ENCODE results near the gene MSH5. TPM values are rescaled to one million over a fixed set of nuclear protein-coding genes. Genes with fewer than 3 reads are reported as not detected.

Gene MSH5
- total RNA-seq, 1 experiment from 2014 or later: 90.4 TPM

- H3K9me3 ChIP-seq (ENCODE audit: control insufficient read depth in 1 of 2, insufficient read depth in 1 of 2, low read depth in 1 of 2, low read length in 2 of 2): no peaks in the 10 kb centered on the region
- TF ChIP-seq TCF7L2 (IDR thresholded peaks at IDR 0.05; ENCODE audit: borderline replicate concordance, extremely low read depth, insufficient read depth, insufficient read length) (no peak), POLR2AphosphoS5 (IDR thresholded peaks at IDR 0.05; ENCODE audit: low read depth, low read length) (no peak), EGR1 (IDR thresholded peaks at IDR 0.05; ENCODE audit: low read depth) (no peak), SP1 (IDR thresholded peaks at IDR 0.05; ENCODE audit: low read depth) (no peak), ELF1 (IDR thresholded peaks at IDR 0.05; ENCODE audit: borderline replicate concordance, low read depth) (no peak), ZNF274 (IDR thresholded peaks at IDR 0.05; ENCODE audit: low read depth, low read length) (no peak), POLR2A (IDR thresholded peaks at IDR 0.05; ENCODE audit: borderline replicate concordance, extremely low read depth, insufficient read depth, insufficient read length) (no peak), SRF (IDR thresholded peaks at IDR 0.05; ENCODE audit: low read depth) (no peak), ATF3 (IDR thresholded peaks at IDR 0.05) (no peak), CEBPB (IDR thresholded peaks at IDR 0.05; ENCODE audit: low read depth) (no peak), EZH2phosphoT487 (IDR thresholded peaks at IDR 0.05; ENCODE audit: borderline replicate concordance) (no peak)
- TF ChIP-seq, protein P1, sequence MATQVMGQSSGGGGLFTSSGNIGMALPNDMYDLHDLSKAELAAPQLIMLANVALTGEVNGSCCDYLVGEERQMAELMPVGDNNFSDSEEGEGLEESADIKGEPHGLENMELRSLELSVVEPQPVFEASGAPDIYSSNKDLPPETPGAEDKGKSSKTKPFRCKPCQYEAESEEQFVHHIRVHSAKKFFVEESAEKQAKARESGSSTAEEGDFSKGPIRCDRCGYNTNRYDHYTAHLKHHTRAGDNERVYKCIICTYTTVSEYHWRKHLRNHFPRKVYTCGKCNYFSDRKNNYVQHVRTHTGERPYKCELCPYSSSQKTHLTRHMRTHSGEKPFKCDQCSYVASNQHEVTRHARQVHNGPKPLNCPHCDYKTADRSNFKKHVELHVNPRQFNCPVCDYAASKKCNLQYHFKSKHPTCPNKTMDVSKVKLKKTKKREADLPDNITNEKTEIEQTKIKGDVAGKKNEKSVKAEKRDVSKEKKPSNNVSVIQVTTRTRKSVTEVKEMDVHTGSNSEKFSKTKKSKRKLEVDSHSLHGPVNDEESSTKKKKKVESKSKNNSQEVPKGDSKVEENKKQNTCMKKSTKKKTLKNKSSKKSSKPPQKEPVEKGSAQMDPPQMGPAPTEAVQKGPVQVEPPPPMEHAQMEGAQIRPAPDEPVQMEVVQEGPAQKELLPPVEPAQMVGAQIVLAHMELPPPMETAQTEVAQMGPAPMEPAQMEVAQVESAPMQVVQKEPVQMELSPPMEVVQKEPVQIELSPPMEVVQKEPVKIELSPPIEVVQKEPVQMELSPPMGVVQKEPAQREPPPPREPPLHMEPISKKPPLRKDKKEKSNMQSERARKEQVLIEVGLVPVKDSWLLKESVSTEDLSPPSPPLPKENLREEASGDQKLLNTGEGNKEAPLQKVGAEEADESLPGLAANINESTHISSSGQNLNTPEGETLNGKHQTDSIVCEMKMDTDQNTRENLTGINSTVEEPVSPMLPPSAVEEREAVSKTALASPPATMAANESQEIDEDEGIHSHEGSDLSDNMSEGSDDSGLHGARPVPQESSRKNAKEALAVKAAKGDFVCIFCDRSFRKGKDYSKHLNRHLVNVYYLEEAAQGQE (IDR thresholded peaks at IDR 0.05; ENCODE audit: low read depth): no peak
- ATAC-seq: no peak
These were observed 48.2 kb upstream of the MSH5 start for GRCh38 chr6:31691564-31692108.

More at GRCh38 chr6:31691564-31692108, 48.2 kb upstream of the MSH5 start:
- DNase-seq (ENCODE audit: low read depth, low spot score): no peak
- Histone ChIP-seq H3K4me2 (ENCODE audit: low read length) (no peak overlapping the region), H3K4me1 (ENCODE audit: control insufficient read depth in 1 of 2, insufficient read depth in 2 of 2, low read length in 2 of 2) (peaks cover 11 to 16% of the 10 kb centered on the region in 2 experiments), H3K4me3 (replicated peaks in 1 of 2; ENCODE audit: low read depth in 1 of 2, low read length in 2 of 2) (no peak overlapping the region), H3K9ac (ENCODE audit: low read length) (no peak overlapping the region), H3K36me3 (ENCODE audit: control insufficient read depth in 1 of 2, insufficient read depth in 2 of 2, low read length in 2 of 2) (peaks cover 19 to 25% of the 10 kb centered on the region in 2 experiments; a peak in 3 of 4 replicates), H3K79me2 (ENCODE audit: insufficient read depth, low read length) (no peaks in the 10 kb centered on the region), H3K9me2 (ENCODE audit: insufficient read depth) (no peaks in the 10 kb centered on the region), H3K27me3 (ENCODE audit: insufficient read depth, low read length) (no peaks in the 10 kb centered on the region), H3K27ac (ENCODE audit: low read depth, low read length) (no peak overlapping the region), H4K20me1 (ENCODE audit: insufficient read depth) (no peaks in the 10 kb centered on the region), H2AFZ (ENCODE audit: low read depth, low read length, poor library complexity, severe bottlenecking) (no peak overlapping the region)
- intact Hi-C loops (cut with micrococcal nuclease): no loop called here
- CTCF ChIA-PET: no interaction called here
- POLR2A ChIA-PET: interaction anchor here (0.5 to 1.4 kb wide), 2 partner anchors 136 to 144 kb away, joined by 3 to 5 read pairs; partner anchors contain the start of genes HSPA1B and NFKBIL1
- RAD21 ChIA-PET (ENCODE audit: low non-redundant PET in 1 of 2, low total read pairs in 2 of 2, uncharacterized antibody in 2 of 2, unreplicated experiment in 2 of 2): no interaction called here
- BruUV-seq (replicated peaks): no TSS peak

Data from HCT116 (cell line).